A673 (cell line): ENCODE results near the gene ORMDL2.

Experiments
- CTCF ChIP-seq: fragments of 300-800, 200-600 bp; sonication (generic); conservative IDR thresholded peaks from 2 replicates; pipeline ENCODE4 v1.5.1; 2017; ENCODE audit warnings: low read depth, mild to moderate bottlenecking, antibody characterized with exemption, low read length, moderate library complexity, mixed read lengths
- EZH2 ChIP-seq: fragments of 200-600 bp; sonication (generic); IDR thresholded peaks from 2 replicates; pipeline ENCODE4 v1.6.1; 2017; ENCODE audit warnings: borderline replicate concordance, low read depth, mild to moderate bottlenecking, mixed read lengths, antibody characterized with exemption, low read length; ENCODE audit not compliant: poor library complexity, severe bottlenecking

GRCh38 chr12:55812088-55812487 lies 5.8 kb upstream of the ORMDL2 start:
- TF ChIP-seq EZH2 (no peak), CTCF (no peak)
